OCI-LY3 (cell line): ENCODE data around the gene B3GALT6.

Experiments
- CTCF ChIP-seq: fragments of 200-600, 300-600 bp; sonication (generic); IDR thresholded peaks from 2 replicates; pipeline ENCODE4 v1.5.1; 2014; ENCODE audit warnings: antibody characterized with exemption, low read length, low read depth
- EZH2phosphoT487 ChIP-seq: fragments of 200-600 bp; shearing (Covaris generic); IDR thresholded peaks from 2 replicates; pipeline ENCODE4 v1.6.1; 2018; ENCODE audit warnings: antibody characterized with exemption, mixed run types, low read depth

GRCh38 chr1:1273209-1273511, 41.1 kb downstream of the B3GALT6 start:
- no peak for TF ChIP-seq CTCF
- no peak for TF ChIP-seq EZH2phosphoT487
